Right forelimb (tissue), 1 donor: ENCODE measurements around the gene CNNM2.

ENCODE experiments used
- DNase-seq: peaks from one replicate; pipeline ENCODE4 v3.0.0-alpha.2; 2018

CNNM2 gene

DNA sequence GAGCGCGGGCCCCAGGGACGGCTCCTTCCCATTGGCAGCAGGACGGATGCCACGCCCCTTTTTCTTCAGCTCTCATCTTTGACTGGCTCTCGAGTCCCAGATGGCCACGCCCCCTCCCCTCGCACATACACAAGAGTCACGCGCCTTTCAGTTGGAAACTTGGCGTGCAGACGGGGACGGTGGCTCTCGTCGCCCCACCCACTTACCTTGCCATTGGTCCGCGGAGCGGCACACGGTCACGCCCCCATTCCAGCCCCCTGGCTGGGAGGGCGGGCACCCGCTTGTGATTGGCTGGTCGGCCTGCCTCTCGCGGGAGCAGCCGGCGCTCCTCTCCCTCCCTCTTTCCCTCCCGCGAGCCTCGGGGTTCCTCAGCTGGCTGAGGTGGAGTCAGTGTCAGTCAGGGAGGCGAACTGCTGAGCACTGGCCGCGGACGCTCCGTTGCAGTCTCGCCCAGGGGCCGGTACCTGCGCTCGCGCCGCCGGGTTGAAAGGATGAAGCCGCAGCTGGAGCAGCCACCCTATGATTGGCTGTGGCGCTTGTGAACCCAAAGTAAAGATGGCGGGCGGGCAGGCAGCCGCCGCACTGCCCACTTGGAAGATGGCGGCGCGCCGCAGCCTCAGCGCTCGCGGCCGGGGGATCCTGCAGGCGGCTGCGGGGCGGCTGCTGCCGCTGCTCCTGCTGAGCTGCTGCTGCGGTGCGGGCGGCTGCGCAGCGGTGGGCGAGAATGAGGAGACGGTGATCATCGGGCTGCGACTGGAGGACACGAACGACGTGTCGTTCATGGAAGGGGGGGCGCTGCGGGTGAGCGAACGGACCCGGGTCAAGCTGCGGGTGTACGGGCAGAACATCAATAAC is at the start of gene CNNM2:
Gene CNNM2, plus strand, starts transcription at position 333 of the 855 bp plus-strand sequence. Its CDS starts 187 bp downstream, at position 520.
- DNase-seq: peak; percentile 99

DNA sequence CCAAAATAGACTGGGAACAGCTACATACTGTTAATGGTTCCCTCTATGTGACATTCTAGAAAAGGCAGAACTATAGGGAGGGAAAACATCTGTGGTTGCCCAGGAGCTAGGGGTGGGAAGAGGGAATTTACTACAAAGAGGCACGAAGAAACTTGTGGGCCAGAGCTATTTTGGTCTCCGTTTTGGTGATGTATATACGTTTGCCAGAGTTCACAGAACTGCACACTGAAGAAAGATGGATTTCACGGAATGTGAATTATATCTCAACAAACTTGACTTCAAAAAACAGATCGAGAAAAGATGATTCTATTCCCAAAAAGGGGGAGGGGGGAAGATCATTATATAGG is 49.2 kb upstream of the CNNM2 start:
- no peak for DNase-seq

DNA sequence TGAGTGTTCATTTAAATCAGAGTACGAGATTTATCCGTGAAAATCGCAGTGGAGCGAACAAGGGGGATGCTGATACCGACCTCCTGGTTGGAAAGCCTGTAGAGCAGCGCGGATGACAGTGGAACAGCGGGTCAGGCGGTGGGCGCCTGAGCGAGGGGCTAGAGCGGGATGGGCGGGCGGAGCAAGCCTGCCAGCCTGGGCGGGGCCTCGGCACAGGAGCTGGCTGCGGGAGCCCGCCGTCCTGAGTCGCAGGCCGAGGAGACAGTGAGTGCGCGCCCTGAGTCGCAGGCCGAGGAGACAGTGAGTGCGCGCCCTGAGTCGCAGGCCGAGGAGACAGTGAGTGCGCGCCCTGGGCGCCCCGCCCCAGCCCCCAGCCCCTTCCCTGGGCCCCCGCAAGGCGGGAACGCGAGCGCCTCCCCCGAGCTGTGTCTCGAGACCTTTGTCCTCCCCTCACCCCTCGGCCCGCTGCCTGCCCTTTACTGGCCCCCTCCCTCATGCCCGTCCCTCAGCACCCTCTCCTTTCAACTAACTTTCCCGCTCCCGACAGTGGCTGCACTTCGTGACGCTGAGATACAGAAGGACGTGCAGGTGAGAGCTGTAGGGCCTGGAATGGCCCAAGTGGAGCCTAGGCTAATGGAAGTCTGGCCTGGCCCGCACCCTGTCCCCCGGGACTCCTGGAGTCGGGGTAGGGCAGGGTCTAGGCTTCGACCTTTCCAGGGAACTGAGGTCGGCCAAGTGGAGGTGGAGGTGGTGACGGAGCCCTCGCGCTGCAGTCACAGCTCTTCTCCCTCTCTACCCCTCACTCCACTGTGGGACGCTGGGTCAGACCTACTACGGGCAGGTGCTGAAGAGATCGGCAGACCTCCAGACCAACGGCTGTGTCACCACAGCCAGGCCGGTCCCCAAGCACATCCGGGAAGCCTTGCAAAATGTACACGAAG is 48.6 kb upstream of the CNNM2 start, which contains the start of gene AS3MT:
Gene AS3MT, plus strand, starts transcription at position 213 of the 941 bp plus-strand sequence. Its CDS starts 123 bp downstream, at position 336.
- peak; percentile 72 for DNase-seq

DNA sequence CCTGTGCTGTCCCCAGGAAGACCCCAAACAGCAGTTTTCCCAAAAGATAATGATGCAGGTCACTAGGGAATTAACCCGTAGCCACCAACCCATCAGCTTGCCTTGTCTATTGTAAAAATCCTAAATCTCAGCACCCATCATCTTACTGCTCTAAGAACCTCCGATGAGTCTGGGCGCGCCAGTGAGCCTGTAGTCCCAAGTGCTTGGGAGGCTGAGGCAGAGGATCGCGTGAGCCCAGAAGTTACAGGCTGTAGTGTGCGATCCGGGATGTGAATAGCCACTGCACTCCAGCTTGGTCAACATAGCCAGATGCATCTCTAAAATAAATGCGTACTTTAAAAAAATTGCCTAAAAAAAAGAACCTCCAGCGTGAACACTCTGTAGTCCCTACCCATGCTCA is 47.9 kb upstream of the CNNM2 start:
- DNase-seq: no peak

DNA sequence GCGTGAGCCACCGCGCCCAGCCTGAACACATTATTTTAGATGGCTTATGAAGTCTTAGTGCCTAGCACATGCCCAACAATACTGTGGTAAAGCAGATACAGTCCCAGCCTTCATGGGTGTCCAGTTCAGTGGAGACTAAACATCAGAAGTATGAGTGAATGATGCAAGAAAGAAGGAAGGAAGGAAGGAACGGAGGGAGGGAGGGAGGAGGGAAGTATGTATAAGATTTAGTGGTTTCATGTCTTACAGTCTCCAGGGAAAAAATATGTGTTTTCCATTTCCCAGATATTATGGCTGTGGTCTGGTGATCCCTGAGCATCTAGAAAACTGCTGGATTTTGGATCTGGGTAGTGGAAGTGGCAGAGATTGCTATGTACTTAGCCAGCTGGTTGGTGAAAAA is 45.9 kb upstream of the CNNM2 start:
- no peak for DNase-seq

DNA sequence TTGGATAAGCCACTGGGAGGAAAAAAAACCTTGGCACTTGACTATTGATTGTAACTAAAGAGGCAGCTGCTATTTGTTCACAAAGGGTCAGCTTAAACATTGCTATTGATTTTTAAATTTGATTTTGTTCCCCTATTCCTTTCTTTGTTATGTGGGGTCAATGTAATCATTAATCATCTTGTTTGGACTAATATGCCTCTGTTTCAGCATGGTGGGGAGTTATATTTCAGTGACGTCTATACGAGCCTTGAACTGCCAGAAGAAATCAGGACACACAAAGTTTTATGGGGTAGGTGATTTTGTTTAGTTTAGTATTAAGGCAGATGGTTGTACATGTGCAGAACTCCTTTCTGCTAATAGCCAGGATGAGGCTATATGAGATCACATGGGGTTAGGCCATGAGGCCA is 41.3 kb upstream of the CNNM2 start:
- no peak for DNase-seq

DNA sequence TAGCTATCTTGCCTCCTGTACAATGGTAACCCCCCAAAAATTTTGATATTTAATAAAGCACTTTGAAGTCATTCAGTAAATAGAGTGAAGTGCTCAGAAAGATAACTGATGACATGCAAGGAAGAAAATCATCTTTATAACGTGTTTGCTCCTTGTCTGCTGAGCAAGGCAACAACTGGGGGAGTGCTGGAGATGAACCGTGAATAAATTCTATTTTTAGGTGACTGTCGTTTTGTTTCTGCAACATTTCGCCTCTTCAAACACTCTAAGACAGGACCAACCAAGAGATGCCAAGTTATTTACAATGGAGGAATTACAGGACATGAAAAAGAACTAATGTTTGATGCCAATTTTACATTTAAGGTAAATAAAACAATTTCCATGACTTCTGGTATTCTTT is 39.5 kb upstream of the CNNM2 start:
- no peak for DNase-seq

DNA sequence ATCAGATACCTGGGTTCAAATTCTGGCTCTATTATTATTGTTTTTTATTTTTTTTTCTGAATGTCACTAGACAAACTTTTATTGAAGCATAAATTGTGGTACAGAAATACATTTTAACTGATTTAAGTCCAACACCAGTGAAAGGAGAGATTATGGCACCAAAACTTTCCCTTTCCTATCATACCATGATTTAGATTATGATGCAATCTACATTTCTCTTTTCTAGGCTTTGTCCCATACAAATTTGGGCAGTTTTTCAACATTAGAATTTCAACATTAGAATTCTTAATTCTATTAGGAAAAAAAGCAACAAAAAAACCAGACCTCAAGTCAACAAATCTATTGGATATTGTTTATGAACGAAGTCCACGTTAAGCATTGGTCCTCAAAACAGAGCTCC is 37.8 kb upstream of the CNNM2 start:
- DNase-seq: no peak

DNA sequence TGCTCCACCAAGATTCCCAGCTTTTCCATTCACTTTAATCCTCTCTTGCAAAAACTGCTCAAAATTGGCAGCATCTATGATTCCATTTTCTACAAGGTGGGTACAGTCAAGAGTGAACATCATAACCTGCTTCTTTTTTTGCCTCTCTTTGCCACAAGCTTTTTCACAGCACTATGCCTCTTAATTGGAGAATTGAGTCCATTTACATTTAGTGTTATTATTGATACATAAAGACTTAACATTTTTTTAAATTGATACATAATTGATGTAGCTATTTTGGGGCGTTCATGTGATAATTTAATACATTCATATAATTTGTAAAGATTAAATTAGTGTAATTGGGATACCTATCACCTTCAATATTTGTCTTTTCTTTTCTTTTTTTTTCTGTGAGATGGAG is 30.0 kb upstream of the CNNM2 start:
- no peak for DNase-seq

DNA sequence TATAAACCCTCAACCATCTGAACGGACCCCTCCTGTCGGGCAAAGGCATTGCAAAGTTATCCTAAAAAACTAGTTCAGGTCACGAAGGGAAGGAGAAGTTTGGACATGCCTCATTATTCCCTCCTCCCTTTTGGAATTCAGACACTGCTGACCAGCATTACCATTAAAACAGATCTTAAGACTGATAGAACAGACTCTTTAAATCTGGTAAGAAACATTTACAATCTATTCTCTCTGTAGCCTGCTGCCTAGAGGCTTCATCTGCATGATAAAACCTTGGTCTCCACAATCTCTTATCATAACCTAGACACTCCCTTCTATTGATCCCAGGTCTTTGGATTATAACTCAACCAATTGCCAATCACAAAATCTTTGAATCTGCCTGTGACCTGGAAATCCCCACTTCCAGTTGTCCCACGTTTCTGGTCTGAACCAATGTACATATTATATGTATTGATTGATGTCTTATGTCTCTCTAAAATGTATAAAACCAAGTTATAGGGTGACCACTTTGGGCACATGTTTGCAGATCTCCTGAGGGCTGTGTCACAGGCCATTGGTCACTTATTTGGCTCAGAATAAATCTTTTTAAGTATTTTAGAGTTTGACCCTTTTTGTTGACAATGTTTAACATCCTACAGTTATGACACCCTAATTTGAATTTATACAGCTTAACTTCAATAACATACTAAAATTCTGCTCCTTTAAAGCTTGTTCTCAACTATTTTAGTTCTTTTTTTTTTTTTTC is 23.5 kb upstream of the CNNM2 start:
- no peak for DNase-seq

DNA sequence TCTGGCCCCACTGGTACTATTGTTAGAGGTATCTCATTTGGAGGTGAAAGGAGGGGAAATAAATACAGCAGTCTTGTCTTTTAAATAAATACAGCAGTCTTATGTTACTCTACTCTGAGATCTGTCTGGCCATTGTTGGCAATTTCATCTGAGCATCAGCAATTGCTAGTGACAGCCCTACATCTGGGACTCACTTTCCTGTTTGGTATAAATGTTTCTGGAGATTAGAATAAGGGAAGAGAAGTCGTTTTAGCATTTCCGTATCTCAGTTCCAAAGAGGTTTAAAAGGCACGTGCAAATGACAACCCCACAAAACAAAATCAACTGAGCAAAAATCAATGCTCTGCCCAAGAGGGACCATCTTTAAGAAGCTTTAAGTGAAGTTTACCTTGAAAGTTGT is 18.1 kb upstream of the CNNM2 start:
- no peak for DNase-seq

DNA sequence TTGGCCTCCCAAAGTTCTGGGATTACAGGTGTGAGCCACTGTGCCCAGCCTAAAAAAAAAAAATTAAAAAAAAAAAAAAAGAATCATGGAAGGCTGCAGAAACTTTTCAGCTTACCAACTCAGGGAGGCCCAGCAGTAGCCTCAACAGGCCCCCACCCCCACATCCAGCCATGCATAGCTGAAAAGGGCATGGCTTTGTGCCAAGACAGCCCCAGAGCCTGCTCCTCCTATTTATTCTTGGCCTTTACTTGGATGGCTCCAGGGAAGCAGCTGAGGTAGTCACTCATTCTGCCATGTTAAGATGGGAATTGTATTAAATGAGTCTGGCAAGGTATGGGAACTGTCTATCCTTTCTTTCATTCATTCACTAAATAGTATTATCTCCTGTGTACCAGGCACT is 13.7 kb upstream of the CNNM2 start:
- DNase-seq: no peak

DNA sequence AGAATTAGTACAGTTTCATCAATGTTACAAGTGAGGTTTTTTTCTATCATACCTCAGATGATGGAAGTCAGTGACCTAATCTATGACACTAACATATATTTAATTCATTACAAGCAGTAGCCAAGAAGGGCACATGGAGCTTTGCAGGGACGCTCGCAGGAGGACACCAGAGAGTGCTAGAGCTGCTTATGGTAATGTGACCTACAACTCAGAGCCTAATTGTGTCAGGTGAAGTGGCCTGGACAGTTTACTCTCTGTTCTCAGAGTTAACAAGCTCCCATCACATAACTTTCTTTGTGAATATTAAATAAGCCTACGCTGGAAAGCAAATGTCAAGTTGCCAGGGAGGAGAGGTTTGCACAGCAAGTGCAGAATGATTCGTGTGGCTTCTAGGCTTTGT is 11.6 kb upstream of the CNNM2 start:
- DNase-seq: no peak

DNA sequence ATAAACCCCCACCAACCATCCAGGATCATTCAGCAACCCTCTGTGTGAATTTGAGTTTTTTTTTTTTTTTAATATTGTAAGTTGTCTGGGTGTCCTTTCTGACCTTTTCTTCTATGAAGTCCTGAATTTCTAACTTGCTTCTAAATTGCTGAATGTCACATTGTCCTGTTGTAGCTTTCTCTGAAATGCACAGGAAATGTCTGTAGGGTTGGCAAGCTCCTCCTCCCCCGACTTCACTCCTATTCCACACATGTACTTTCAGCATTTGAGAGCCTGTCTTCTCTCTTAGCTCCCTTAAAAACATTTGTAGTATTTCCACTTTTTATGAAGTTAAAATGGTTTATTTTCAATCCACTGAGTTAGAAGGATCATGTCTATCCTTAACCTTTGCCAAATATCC is 3.3 kb upstream of the CNNM2 start:
- no peak for DNase-seq

DNA sequence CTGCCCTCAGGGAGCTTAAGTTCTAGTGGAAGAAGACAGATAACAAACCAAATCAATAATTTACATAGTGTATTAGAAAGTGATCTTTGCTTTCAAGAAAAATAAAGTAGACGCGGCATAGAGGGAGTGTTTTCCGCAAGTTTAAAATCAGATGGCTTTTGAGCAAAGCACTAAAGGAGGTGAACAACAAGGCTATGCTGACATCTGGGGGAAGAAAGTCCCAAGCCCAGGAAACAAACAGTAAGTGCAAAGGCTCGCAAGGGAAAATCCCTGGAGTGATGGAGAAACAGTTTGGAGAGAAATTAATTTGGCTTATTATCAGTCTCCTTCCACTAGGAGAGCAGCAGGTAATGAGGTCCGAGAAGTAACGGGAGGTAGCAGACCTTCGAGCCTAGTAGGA is 1.9 kb upstream of the CNNM2 start:
- no peak for DNase-seq

DNA sequence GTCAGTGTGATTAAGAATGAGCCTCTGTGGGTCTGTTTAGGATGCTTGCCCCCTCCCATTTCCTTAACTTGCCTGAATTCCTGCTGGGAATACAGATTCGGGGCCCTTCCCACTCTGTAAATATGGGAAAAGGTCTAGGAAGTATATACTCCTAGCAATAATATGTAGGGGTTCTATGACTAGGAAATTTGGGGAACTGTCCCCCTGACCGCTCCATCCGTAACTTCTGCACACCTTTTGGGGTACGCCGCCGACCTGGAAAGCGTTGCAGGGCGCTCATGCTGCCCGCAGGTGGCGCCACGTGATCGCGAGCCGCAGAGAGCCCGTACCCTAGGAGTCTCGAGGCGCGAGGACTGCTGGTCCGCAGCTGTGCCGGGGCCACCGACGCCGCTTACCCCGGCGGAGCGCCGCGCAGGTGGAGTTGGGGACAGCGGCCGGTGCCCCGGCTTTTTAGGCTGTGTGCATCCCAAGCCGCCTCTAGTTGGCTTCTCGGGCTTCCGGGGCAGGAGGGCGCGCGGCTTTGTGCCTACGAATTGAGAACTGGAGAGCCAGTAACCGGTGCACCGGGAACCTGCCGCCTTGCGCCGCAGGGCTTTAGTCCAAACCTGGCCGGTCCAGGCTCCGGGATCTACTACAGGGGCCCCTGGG is 656 bp upstream of the CNNM2 start:
- no peak for DNase-seq

DNA sequence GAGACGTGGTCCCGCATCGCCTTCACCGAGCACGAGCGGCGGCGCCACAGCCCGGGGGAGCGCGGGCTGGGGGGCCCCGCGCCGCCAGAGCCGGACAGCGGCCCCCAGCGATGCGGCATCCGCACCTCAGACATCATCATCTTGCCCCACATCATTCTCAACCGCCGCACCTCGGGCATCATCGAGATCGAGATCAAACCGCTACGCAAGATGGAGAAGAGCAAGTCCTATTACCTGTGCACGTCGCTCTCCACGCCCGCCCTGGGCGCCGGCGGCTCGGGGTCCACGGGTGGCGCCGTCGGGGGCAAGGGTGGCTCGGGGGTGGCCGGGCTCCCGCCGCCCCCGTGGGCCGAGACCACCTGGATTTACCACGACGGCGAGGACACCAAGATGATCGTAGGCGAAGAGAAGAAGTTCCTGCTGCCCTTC is 737 bp downstream of the CNNM2 start:
- no peak for DNase-seq

DNA sequence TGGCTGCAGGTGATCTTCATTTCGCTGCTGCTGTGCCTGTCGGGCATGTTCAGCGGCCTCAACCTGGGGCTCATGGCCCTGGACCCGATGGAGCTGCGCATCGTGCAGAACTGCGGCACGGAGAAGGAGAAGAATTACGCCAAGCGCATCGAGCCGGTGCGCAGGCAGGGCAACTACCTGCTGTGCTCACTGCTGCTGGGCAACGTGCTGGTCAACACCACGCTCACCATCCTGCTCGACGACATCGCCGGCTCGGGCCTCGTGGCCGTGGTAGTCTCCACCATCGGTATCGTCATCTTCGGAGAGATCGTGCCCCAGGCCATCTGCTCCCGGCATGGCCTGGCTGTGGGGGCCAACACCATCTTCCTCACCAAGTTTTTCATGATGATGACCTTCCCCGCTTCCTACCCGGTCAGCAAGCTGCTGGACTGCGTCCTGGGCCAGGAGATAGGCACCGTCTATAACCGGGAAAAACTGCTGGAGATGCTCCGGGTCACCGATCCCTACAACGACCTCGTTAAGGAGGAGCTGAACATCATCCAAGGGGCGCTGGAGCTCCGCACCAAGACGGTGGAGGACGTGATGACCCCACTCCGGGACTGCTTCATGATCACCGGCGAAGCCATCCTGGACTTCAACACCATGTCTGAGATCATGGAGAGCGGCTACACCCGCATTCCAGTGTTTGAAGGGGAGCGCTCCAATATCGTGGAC is 1.3 kb downstream of the CNNM2 start:
- DNase-seq: peak; percentile 42

DNA sequence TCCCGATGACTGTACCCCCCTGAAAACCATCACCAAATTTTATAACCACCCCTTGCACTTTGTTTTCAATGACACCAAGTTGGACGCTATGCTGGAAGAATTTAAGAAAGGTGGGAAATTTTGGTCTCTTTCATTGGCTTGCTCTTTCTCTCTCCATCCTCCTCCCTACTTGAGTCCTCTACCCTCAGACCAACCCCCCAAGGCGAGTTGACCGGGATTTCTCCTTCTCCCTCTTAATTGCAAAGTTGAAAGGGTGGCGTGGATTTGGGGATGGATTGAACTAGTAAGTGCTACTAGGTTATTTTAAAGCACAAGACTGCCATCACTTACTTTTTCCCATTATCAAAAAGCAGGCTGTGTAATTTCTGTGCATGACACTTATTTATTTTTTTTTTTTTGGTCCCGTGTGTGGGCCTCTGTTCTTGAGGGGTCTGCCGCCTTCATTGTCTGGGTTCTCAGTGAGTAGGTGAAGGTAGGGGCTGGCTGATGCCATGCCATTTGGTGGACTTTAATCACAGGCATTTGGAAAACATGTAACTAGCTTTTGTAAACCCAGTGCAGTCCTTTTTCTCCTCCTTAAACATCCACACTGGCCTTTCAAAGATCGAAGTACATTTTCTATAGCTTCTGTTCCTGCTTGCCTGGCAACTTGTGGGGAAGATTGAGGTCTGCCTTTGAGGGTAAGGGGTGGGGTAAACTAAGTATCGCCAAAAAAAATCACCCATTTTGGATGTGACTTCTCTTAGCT is 2.1 kb downstream of the CNNM2 start:
- DNase-seq: no peak

DNA sequence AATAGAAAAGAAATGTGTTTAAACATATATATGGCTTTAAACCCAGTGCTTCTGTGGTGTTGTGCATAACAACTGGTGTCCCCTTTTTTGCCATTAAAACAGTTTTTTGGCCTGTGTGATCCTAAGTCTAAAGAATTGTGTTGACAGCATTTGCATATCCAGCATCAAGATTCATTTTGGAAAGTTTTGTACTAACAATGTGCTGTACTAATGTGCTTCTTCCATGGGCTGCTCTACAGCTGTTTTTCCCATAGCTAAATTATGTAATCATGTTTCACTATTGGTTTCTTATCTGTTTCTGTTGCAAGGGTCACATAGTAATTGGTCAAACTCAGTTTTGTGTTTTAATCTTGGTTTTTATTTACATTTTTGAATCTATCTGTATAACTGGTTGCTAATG is 5.5 kb downstream of the CNNM2 start:
- no peak for DNase-seq

DNA sequence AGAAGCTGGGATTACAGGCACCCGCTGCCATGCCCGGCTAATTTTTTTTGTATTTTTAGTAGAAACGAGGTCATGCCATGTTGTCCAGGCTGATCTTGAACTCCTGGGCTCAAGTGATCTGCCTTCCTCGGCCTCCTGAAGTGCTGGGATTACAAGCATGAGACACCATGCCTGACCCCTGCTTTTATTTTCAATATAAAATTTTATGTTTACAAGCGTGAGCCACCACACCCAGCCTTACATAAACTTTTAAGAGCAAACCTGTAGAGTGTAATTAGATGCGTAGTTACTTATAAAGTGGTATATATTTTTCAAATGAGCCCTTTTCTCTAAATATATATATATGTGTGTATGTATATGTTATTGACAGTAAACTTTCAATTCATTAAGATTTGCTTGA is 8.7 kb downstream of the CNNM2 start:
- no peak for DNase-seq
